ENCODE results near the gene GRIN2C.

DNA sequence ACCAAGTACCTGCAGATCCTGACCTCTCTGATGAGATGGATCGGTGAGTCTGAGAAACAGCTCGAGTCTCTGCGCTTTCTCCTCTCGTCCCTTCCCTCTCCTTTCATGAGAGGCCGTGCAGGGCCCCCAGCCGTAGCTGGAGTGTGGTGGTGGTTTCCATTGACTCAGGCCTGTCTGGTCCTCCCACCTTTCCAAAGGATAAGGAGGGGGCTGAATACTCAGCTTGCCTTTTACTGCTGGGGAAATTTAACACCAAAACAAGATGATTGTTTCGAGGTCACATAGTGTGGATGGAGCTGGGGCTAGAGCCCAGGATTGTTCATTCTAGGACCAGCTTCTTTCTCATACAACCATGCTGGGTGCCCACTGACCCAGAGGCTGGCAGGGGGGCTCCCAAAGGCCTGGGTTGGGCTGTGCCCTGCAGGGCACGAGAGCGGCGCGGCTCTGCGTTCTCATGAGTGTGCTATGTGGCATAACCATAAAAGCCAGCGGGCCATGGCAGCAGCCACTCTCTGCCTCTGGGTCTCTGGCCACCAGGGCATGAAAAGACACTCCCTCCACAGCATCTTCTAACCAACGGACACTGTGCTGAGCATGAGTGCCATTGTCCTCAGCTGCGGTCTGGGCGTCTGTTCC, 39.8 kb downstream of the GRIN2C start:
- TF ChIP-seq CTCF (conservative IDR thresholded peaks at IDR 0.05) (no peak), ZFX (IDR thresholded peaks at IDR 0.05) (no peak)

Data from C4-2B (cell line).